Measurements from ENCODE around the gene LIN7B. TPM values are rescaled to one million over a fixed set of nuclear protein-coding genes. Genes with fewer than 3 reads are reported as not detected.
A peak's percentile ranks its signal among the peaks of the same experiment; 100 is the strongest.

The LIN7B gene
- total and polyA plus RNA-seq, 2 of the 13 experiments (the other 11 are each of a cell fraction or from before 2014, with no cell fraction given), result 5.3 to 7.6 TPM

GRCh38 chr19:49114630-49115363, 627 bp downstream of the LIN7B start (continued):
- 0 out of 2 replicates have a peak, but pooled peaks have one; percentile 30 for TF ChIP-seq NFAT5 (CRISPR knock-in tag; IDR thresholded peaks at IDR 0.05)
- TF ChIP-seq ARNTL (CRISPR knock-in tag; IDR thresholded peaks at IDR 0.05), result no peak
- TF ChIP-seq ARHGAP35 (CRISPR knock-in tag; IDR thresholded peaks at IDR 0.05; ENCODE audit: borderline replicate concordance), result peak; percentile 43; the same call in 1 of the 2 replicates
- TF ChIP-seq TFE3 (CRISPR knock-in tag; IDR thresholded peaks at IDR 0.05), result no peak
- TF ChIP-seq NFRKB (IDR thresholded peaks at IDR 0.05), result no peak
- no peak for TF ChIP-seq SP140L (CRISPR knock-in tag; IDR thresholded peaks at IDR 0.05; ENCODE audit: borderline replicate concordance)
- TF ChIP-seq RBM39 (IDR thresholded peaks at IDR 0.05; ENCODE audit: low read depth, low read length, poor library complexity, severe bottlenecking), result no peak
- no peak for TF ChIP-seq ZNF138 (CRISPR knock-in tag; IDR thresholded peaks at IDR 0.05; ENCODE audit: low read depth)
- no peak for TF ChIP-seq MED8 (CRISPR knock-in tag; IDR thresholded peaks at IDR 0.05; ENCODE audit: insufficient replicate concordance)
- TF ChIP-seq TBL1XR1 (IDR thresholded peaks at IDR 0.05; ENCODE audit: borderline replicate concordance, low read length, partially characterized antibody), result no peak
- TF ChIP-seq RFX3 (CRISPR knock-in tag; IDR thresholded peaks at IDR 0.05), result no peak
- TF ChIP-seq ZBTB26 (CRISPR knock-in tag; IDR thresholded peaks at IDR 0.05; ENCODE audit: borderline replicate concordance), result no peak
- TF ChIP-seq HOXA5 (CRISPR knock-in tag; IDR thresholded peaks at IDR 0.05), result no peak
- no peak for TF ChIP-seq CSRNP1 (CRISPR knock-in tag; IDR thresholded peaks at IDR 0.05)
- TF ChIP-seq DMTF1 (CRISPR knock-in tag; IDR thresholded peaks at IDR 0.05), result no peak
- TF ChIP-seq RBFOX2 (IDR thresholded peaks at IDR 0.05; ENCODE audit: low read depth, low read length), result peak; percentile 26
- no peak for TF ChIP-seq TEAD3 (CRISPR knock-in tag; optimal IDR thresholded peaks at IDR 0.05; ENCODE audit: borderline replicate concordance)

All from HepG2 (cell line).